Fibroblast of lung (primary cell): ENCODE results near the gene TRA2B. TPM values are rescaled to one million over a fixed set of nuclear protein-coding genes. Genes with fewer than 3 reads are reported as not detected.

ENCODE experiments used
- DNase-seq, 2 donors: peaks; one replicate each; pipeline versions ENCODE4 v3.0.0 to v3.0.0-alpha.2; 2010; ENCODE audit warnings: low read depth in 2 of 2
- H2AFZ ChIP-seq: 2 replicates; pipeline ENCODE4 v1.5.1; 2012; ENCODE audit warnings: low read length, control low read depth, inconsistent platforms
- H3K27ac ChIP-seq: 2 replicates; pipeline ENCODE4 v1.5.1; 2011; ENCODE audit warnings: low read length, control low read depth; ENCODE audit not compliant: insufficient read depth
- H3K27me3 ChIP-seq: 2 replicates; pipeline ENCODE4 v1.5.1; 2011; ENCODE audit warnings: mild to moderate bottlenecking, low read length; ENCODE audit not compliant: control insufficient read depth, insufficient read depth
- H3K36me3 ChIP-seq: 2 replicates; pipeline ENCODE4 v1.5.1; 2011; ENCODE audit warnings: low read length; ENCODE audit not compliant: control insufficient read depth, insufficient read depth
- H3K4me1 ChIP-seq: 2 replicates; pipeline ENCODE4 v1.5.1; 2011; ENCODE audit warnings: low read length; ENCODE audit not compliant: control insufficient read depth, insufficient read depth; ENCODE audit errors: extremely low read depth
- H3K4me2 ChIP-seq: 2 replicates; pipeline ENCODE4 v1.5.1; 2011; ENCODE audit warnings: low read length, control low read depth; ENCODE audit not compliant: insufficient read depth; ENCODE audit errors: extremely low read depth
- H3K4me3 ChIP-seq, 4 experiments: fragments of 200-600 bp in 1 of 4; sonication (generic) in 1 of 4; replicated peaks in 1 of 4; 2 replicates each; pipeline ENCODE4 v1.5.1; 2011 to 2016; ENCODE audit warnings: low read length in 4 of 4, low read depth in 3 of 4, mild to moderate bottlenecking in 3 of 4, control low read depth in 2 of 4, inconsistent platforms in 1 of 4, mixed read lengths in 1 of 4; ENCODE audit not compliant: insufficient read depth in 1 of 4; ENCODE audit errors: control extremely low read depth in 1 of 4
- H3K79me2 ChIP-seq: 2 replicates; pipeline ENCODE4 v1.5.1; 2012; ENCODE audit warnings: mild to moderate bottlenecking, low read length, inconsistent platforms; ENCODE audit not compliant: control insufficient read depth, insufficient read depth
- H3K9ac ChIP-seq: 2 replicates; pipeline ENCODE4 v1.5.1; 2011; ENCODE audit warnings: mild to moderate bottlenecking, low read length, control low read depth; ENCODE audit not compliant: insufficient read depth
- H3K9me3 ChIP-seq: 2 replicates; pipeline ENCODE4 v1.5.1; 2012; ENCODE audit warnings: low read depth, low read length; ENCODE audit not compliant: control insufficient read depth, insufficient read depth
- H4K20me1 ChIP-seq: 2 replicates; pipeline ENCODE4 v1.5.1; 2011; ENCODE audit warnings: low read length; ENCODE audit not compliant: control insufficient read depth, insufficient read depth; ENCODE audit errors: extremely low read depth
- EZH2 ChIP-seq: IDR thresholded peaks from 2 replicates; pipeline ENCODE4 v1.5.1; 2012; ENCODE audit warnings: low read length, control low read depth, mild to moderate bottlenecking; ENCODE audit errors: missing control alignments
- polyA plus RNA-seq, 2 donors: library from polyadenylated mRNA; depleted of rRNA in 1 of 2; stranded (reverse) in 1 of 2; unstranded in 1 of 2; fragments of >200 nt; gene quantifications; 2 replicates each; pipeline ENCODE4 v1.2.1, GENCODE V29; 2011 to 2012; ENCODE audit warnings: missing spikeins in 1 of 2
- total RNA-seq: library from RNA; depleted of rRNA; stranded (reverse); fragments of >200 nt; gene quantifications from 2 replicates; pipeline ENCODE4 v1.2.1, GENCODE V29; 2014
- TF ChIP-seq, protein P1 (sequence below), 2 donors: IDR thresholded peaks in 1 of 2; conservative IDR thresholded peaks in 1 of 2; 1 replicate in 1 of 2; 2 replicates in 1 of 2; pipeline ENCODE4 v1.5.1; 2011 to 2012; ENCODE audit warnings: low read length in 2 of 2, control low read depth in 1 of 2, inconsistent platforms in 1 of 2, low read depth in 1 of 2, mild to moderate bottlenecking in 1 of 2

The TRA2B gene
- total and polyA plus RNA-seq, 2 donors (not counting 1 experiment from before 2014, with no cell fraction given): 117 to 140 TPM

DNA sequence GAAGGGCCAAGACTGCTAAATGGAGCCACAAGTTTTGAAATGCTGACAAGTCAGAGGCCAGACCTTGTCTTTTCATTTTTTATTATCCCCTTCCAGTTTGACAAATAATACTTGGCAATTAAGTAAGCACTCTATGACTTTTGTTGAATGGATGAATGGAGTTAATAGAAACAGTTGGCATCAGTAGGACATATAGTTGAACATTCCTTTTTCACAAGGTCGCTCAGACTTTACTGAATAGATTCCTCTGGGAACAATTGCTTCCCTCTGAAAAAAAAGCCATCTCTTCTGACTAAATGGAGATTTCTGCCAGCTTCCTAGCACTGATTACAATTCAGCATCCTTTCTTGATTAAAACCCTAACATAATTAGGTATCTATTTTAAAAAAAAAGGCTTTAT lies 53.2 kb downstream of the TRA2B start:
- TF ChIP-seq EZH2: no peak
- TF ChIP-seq, protein P1, sequence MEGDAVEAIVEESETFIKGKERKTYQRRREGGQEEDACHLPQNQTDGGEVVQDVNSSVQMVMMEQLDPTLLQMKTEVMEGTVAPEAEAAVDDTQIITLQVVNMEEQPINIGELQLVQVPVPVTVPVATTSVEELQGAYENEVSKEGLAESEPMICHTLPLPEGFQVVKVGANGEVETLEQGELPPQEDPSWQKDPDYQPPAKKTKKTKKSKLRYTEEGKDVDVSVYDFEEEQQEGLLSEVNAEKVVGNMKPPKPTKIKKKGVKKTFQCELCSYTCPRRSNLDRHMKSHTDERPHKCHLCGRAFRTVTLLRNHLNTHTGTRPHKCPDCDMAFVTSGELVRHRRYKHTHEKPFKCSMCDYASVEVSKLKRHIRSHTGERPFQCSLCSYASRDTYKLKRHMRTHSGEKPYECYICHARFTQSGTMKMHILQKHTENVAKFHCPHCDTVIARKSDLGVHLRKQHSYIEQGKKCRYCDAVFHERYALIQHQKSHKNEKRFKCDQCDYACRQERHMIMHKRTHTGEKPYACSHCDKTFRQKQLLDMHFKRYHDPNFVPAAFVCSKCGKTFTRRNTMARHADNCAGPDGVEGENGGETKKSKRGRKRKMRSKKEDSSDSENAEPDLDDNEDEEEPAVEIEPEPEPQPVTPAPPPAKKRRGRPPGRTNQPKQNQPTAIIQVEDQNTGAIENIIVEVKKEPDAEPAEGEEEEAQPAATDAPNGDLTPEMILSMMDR (conservative IDR thresholded peaks at IDR 0.05 in 1 of 2, IDR thresholded peaks at IDR 0.05 in 1 of 2; ENCODE audit: low read depth in 1 of 2, low read length in 2 of 2): no peak
- Histone ChIP-seq H3K4me2 (no peak overlapping the region), H3K36me3 (no peaks in the 10 kb centered on the region), H3K9ac (no peak overlapping the region), H3K27me3 (peaks cover 3% of the 10 kb centered on the region), H3K4me1 (no peaks in the 10 kb centered on the region), H2AFZ (no peak overlapping the region), H4K20me1 (no peaks in the 10 kb centered on the region), H3K4me3 (no peak overlapping the region), H3K27ac (no peak overlapping the region), H3K79me2 (no peaks in the 10 kb centered on the region), H3K9me3 (no peaks in the 10 kb centered on the region)
- no peak for DNase-seq

DNA sequence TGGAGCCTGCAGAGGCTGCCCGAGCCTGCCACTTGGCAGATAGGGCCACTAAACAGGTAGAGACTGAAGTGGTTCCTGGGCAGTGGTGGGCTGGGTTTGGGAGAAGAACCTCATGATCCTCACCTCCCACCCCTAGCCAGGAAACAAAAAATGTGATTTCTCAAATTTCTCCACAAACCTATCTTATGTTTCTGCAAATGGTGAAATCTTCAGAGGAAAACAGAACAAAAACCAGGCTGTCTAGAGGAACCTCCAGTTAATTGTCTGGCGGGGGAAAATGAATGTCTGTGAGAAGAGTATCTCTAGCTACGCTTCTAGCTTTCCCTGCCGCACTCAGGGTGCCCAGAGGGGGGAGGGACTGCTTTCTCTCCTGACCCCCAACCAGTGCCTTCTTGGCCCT lies 55.9 kb downstream of the TRA2B start:
- Histone ChIP-seq H3K9me3 (no peaks in the 10 kb centered on the region), H4K20me1 (no peaks in the 10 kb centered on the region), H3K27ac (no peak overlapping the region), H3K4me1 (no peaks in the 10 kb centered on the region), H3K36me3 (no peaks in the 10 kb centered on the region), H3K4me3 (no peak overlapping the region), H3K4me2 (no peak overlapping the region), H3K9ac (no peak overlapping the region), H3K27me3 (peaks cover 3% of the 10 kb centered on the region), H3K79me2 (no peaks in the 10 kb centered on the region), H2AFZ (no peak overlapping the region)
- DNase-seq: no peak
- no peak for TF ChIP-seq EZH2
- TF ChIP-seq, protein P1 (conservative IDR thresholded peaks at IDR 0.05 in 1 of 2, IDR thresholded peaks at IDR 0.05 in 1 of 2; ENCODE audit: low read depth in 1 of 2, low read length in 2 of 2): no peak

DNA sequence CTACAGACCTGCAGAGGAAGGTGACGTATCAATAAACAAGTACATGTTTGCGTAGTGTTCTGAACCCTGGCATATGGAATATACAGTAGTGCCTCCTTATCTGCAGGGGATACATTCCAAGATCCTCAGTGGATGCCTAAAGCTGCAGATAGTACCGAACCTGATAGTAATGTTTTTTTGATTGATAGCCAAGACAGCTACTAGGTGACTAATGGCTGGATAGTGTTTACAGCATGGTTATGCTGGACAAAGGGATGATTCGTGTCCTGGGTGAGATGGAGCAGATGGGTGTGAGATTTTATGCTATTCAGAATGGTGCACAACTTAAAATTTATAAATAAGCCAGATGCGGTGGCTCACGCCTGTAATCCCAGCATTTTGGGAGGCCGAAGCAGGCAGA lies 57.2 kb downstream of the TRA2B start:
- no peak for TF ChIP-seq EZH2
- TF ChIP-seq, protein P1 (conservative IDR thresholded peaks at IDR 0.05 in 1 of 2, IDR thresholded peaks at IDR 0.05 in 1 of 2; ENCODE audit: low read depth in 1 of 2, low read length in 2 of 2): no peak
- Histone ChIP-seq H3K4me3 (no peak overlapping the region), H3K9ac (no peak overlapping the region), H3K4me1 (no peaks in the 10 kb centered on the region), H3K27me3 (peaks cover 3% of the 10 kb centered on the region), H2AFZ (no peak overlapping the region), H3K79me2 (no peaks in the 10 kb centered on the region), H3K27ac (no peak overlapping the region), H3K4me2 (no peak overlapping the region), H4K20me1 (no peaks in the 10 kb centered on the region), H3K36me3 (no peaks in the 10 kb centered on the region), H3K9me3 (no peaks in the 10 kb centered on the region)
- no peak for DNase-seq
